Gastroesophageal sphincter (tissue), 4 donors: ENCODE data around the gene LITAFD. TPM values are rescaled to one million over a fixed set of nuclear protein-coding genes. Genes with fewer than 3 reads are reported as not detected.

Source experiments
- ATAC-seq: fragments of 150-250 bp; one replicate; pipeline ENCODE4 v1.9.1; 2016; ENCODE audit warnings: mild to moderate bottlenecking, moderate library complexity
- H3K27ac ChIP-seq, 4 donors: fragments of 200-600 bp; sonication (generic) in 3 of 4; 1 replicate in 3 of 4; 2 replicates in 1 of 4; pipeline ENCODE4 v1.5.1; 2016 to 2019
- H3K27me3 ChIP-seq: fragments of 200-600 bp; sonication (generic); one replicate; pipeline ENCODE4 v1.5.1; 2019
- H3K36me3 ChIP-seq, 2 donors: fragments of 200-600 bp; sonication (generic); one replicate each; pipeline ENCODE4 v1.5.1; 2019; ENCODE audit warnings: control low read depth in 1 of 2
- H3K4me1 ChIP-seq, 3 donors: fragments of 200-600 bp; sonication (generic); 1 replicate in 2 of 3; 2 replicates in 1 of 3; pipeline ENCODE4 v1.5.1; 2016 to 2019; ENCODE audit warnings: control low read depth in 2 of 3
- H3K4me3 ChIP-seq, 2 donors: fragments of 200-600 bp; sonication (generic); one replicate each; pipeline ENCODE4 v1.5.1; 2019; ENCODE audit warnings: mild to moderate bottlenecking in 1 of 2, moderate library complexity in 1 of 2
- H3K9me3 ChIP-seq, 3 donors: fragments of 200-600 bp; sonication (generic); one replicate each; pipeline ENCODE4 v1.5.1; 2017 to 2019; ENCODE audit warnings: control low read depth in 2 of 3
- CTCF ChIP-seq, 4 experiments: fragments of 200-600 bp in 2 of 4; fragments of 450-650 bp in 2 of 4; sonication (generic) in 1 of 4; IDR thresholded peaks; one replicate each; pipeline ENCODE4 v1.5.1; 2017 to 2019; ENCODE audit warnings: antibody characterized with exemption in 4 of 4, mild to moderate bottlenecking in 2 of 4, moderate library complexity in 2 of 4
- EP300 ChIP-seq: sonication (generic); formaldehyde crosslinking; IDR thresholded peaks from one replicate; pipeline ENCODE4 v1.6.1; 2017; ENCODE audit warnings: antibody characterized with exemption, mild to moderate bottlenecking
- POLR2A ChIP-seq, 2 donors: fragments of 450-650 bp; IDR thresholded peaks; one replicate each; pipeline ENCODE4 v1.6.1; 2017; ENCODE audit warnings: antibody characterized with exemption in 2 of 2, mild to moderate bottlenecking in 2 of 2, moderate library complexity in 1 of 2
- POLR2AphosphoS5 ChIP-seq: sonication (generic); formaldehyde crosslinking; IDR thresholded peaks from one replicate; pipeline ENCODE4 v1.6.1; 2017; ENCODE audit warnings: antibody characterized with exemption
- WGBS, 2 donors: methylation state at CpG; one replicate each; pipeline ENCODE4 v1.1.5; 2018; ENCODE audit warnings: low coverage in 1 of 2; 5-methylcytosine and 5-hydroxymethylcytosine counted together
- total RNA-seq, 4 donors: library from RNA; depleted of rRNA; stranded (reverse); fragments of >200 nt; gene quantifications; one replicate each; pipeline ENCODE4 v1.1.0, GENCODE V29; 2016

LITAFD gene
- total RNA-seq, 4 donors from 2014 or later = not detected

- no peaks in the 10 kb centered on the region for H3K27me3 ChIP-seq
- H3K9me3 ChIP-seq = no peaks in the 10 kb centered on the region
- H3K27ac ChIP-seq = no peak overlapping the region
- TF ChIP-seq POLR2AphosphoS5 = no peak
- ATAC-seq = no peak
- no peak overlapping the region for H3K4me3 ChIP-seq
- WGBS, 2 donors = 80 to 82% methylated on average over 8 to 17 of the region's 17 CpGs
- H3K36me3 ChIP-seq = peaks cover 0 to 42% of the 10 kb centered on the region in 2 donors
- peaks cover 0 to 33% (median 0%) of the 10 kb centered on the region in 3 donors for H3K4me1 ChIP-seq
Measured at GRCh38 chr16:8929086-8929748, 47.1 kb downstream of the LITAFD start.

- Histone ChIP-seq H3K4me1 (peaks cover 0 to 55% (median 0%) of the 10 kb centered on the region in 3 donors), H3K27me3 (no peaks in the 10 kb centered on the region), H3K27ac (no peak overlapping the region), H3K9me3 (no peaks in the 10 kb centered on the region), H3K36me3 (peaks cover 0 to 33% of the 10 kb centered on the region in 2 donors), H3K4me3 (no peak overlapping the region)
- TF ChIP-seq POLR2AphosphoS5 (no peak), POLR2A (IDR thresholded peaks at IDR 0.05) (no peak), CTCF (IDR thresholded peaks at IDR 0.05) (no peak), EP300 (no peak)
- WGBS, 2 donors = 26 to 40% methylated on average over 6 of the region's 6 CpGs
- ATAC-seq = no peak
Measured at GRCh38 chr16:8931859-8932258, 49.7 kb downstream of the LITAFD start.

GRCh38 chr16:8934601-8935000 lies 52.5 kb downstream of the LITAFD start:
- WGBS, 2 donors = 82% methylated on average over 4 of the region's 6 CpGs; no CpG with 5 or more reads in 1 of the 2 donors

More at GRCh38 chr16:8934601-8935000, 52.5 kb downstream of the LITAFD start:
- Histone ChIP-seq H3K27me3 (no peaks in the 10 kb centered on the region), H3K36me3 (peaks cover 0 to 6% of the 10 kb centered on the region in 2 donors), H3K4me3 (no peak overlapping the region), H3K9me3 (no peaks in the 10 kb centered on the region), H3K4me1 (peaks cover 0 to 65% (median 6%) of the 10 kb centered on the region in 3 donors), H3K27ac (no peak overlapping the region)
- TF ChIP-seq POLR2A (IDR thresholded peaks at IDR 0.05) (no peak), CTCF (IDR thresholded peaks at IDR 0.05) (no peak)
- no peak for ATAC-seq

Other genes with a start within 250 kb of the LITAFD start
- 10 to 100 TPM in 2 of 4 donors, 1 to 10 TPM in 2; 5.3 to 15.6 (median 10.3) TPM for gene ABAT, start 207.7 kb upstream of the LITAFD start, total RNA-seq
- 10 to 100 TPM in 1 of 4 donors, 1 to 10 TPM in 3; 7.2 to 11.3 (median 8.9) TPM for gene TMEM186, start 84.7 kb upstream of the LITAFD start, total RNA-seq
- 10 to 100 TPM; 15.4 to 29.0 (median 20.3) TPM for gene PMM2, start 84.5 kb upstream of the LITAFD start, total RNA-seq
- 10 to 100 TPM; 29.3 to 79.8 (median 72.5) TPM for gene CARHSP1, start 13.3 kb upstream of the LITAFD start, total RNA-seq
- 10 to 100 TPM; 58.8 to 94.3 (median 82.4) TPM for gene USP7, start 81.6 kb downstream of the LITAFD start, total RNA-seq
- gene HAPSTR1, start 209.3 kb downstream of the LITAFD start, total RNA-seq = 10 to 100 TPM; 58.9 to 78.3 (median 64.7) TPM